GM19238 (cell line): ENCODE measurements around the gene SMIM44.
"Not testable (repeated sequence)": the region's sequence is repeated elsewhere in the genome, so short reads cannot be mapped to it uniquely, and the experiment has no call there.

ENCODE experiments used
- DNase-seq: peaks from one replicate; pipeline ENCODE4 v3.0.0; 2011; ENCODE audit warnings: low spot score; ENCODE audit not compliant: insufficient read length

Gene SMIM44

GRCh38 chr19:3459089-3459881, 24.0 kb downstream of the SMIM44 start:
- no peak for DNase-seq

DNA sequence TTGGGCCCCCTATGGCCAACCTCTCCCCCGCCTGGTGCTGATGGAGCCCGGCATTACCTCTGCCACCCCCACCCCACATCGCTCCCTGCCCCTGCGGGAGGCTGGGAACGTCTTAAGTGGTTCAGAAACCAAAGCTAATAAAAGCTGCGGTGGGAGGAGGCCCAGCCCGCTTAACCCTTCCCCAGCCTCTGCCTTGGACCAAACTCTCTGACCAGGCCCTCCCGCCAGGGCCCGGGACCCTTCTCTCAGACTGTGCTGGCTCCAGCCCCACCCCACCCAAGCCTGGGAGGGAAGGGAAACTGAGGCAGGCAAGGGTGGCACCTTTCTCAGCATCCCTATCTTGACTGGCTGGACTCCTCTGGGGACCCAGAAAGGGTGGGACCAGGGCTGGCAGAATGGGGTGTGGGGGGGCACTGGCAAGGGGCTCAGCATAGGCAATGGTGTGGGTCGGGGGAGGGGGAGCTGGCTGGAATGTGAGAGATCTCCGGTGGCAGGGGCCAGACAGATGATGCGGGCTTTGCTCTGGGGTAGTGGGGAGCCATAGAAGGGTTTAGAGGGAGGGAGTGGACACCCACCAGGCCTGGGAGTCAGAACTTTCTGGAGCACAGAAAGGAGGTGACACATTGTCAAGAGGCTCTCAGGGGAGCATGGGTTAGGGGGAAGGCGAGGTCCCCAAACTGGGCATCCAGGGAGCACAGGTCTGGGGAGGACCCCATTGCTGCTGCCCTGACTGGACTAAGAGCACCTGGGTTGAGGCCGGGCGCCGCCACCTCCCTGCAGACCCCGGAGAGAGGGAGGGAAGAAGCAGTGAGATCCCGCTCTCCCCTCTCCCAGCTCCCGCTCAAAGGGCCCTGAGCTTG, 24.8 kb downstream of the SMIM44 start:
- no peak for DNase-seq

GRCh38 chr19:3457528-3458228, 25.6 kb downstream of the SMIM44 start:
- DNase-seq = no peak

- DNase-seq = no peak
These were observed 26.2 kb downstream of the SMIM44 start for GRCh38 chr19:3456925-3457527.

DNA sequence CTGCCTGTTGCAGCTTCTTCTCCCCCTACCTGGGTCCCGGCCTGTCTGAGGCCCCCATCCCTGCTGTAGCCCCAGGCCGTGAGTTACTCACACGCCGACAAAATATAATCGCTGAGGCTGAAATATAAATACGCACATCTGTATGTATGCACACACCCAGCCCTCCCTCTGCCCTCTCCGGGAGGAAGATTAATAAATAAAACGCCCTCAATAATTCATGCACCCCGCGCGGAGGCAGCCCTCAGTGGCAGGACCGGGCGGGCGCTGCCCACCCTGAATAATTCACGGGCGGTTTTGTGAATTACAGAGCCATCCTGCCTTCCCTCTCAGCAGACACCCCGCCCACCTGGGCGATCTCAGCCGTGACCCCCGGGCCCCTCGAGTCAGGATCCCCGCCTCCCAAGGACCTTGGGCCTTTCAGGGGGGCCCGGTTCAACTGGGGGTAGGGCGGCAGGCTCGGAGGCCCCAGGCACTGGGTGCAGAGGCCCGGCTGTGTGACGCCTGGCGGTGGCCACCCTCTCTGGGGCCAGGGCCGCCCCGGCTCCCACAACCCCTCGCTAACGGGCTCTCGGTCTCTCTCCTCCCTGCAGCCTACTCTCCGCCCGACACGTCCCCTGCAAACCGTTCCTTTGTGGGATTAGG, 27.2 kb downstream of the SMIM44 start:
- DNase-seq = no peak

DNA sequence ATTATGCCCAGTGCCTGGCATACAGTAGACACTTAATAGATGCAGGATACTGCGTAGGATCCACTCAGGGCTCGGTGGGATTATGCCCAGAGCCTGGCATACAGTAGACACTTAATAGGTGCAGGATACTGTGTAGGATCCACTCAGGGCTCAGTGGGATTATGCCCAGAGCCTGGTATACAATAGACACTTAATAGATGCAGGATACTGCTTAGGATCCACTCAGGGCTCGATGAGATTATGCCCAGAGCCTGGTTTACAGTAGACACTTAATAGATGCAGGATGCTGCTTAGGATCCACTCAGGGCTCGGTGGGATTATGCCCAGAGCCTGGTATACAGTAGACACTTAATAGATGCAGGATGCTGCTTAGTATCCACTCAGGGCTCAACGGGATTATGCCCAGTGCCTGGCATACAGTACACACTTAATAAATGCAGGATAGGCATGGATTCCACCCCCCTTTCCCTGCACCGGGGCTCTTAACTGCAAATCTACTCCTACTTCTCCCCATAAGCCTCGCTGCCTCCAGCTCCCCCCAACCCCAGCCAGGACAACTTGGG, 27.8 kb downstream of the SMIM44 start:
- DNase-seq = no peak

DNA sequence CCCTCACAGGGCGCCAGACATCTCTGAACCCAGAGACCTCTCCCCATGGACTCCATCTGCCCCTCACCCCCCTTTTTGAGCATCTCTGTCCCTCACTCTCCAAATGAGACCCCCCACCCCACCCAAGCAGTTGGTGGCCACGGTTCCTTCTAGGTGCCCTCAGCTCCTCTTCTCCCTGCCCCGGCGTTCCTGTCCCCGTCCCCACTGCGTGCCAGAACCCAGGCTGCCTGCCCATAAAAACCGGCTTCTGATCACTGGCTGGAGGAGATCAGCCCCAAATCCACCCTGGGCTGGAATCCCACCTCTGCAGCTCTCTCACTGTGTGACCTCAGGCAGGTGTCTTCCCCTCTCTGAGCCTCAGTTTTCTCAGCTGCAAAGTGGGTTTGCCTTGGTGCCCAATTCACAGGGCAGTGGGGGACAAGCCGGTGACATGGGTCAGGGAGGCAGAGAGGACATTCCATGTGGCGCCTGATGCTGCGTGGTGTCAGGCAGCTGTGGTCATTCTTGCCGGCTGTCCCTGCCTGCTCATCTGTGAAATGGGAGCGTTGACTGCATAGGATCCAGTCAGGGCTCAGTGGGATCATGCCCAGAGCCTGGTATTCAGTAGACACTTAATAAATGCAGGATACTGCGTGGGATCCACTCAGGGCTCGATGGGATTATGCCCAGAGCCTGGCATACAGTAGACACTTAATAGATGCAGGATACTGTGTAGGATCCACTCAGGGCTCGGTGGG, 28.4 kb downstream of the SMIM44 start:
- DNase-seq = no peak

- DNase-seq = no peak
These were observed 29.4 kb downstream of the SMIM44 start for GRCh38 chr19:3453840-3454239.

GRCh38 chr19:3452942-3453214, 30.4 kb downstream of the SMIM44 start:
- not testable (repeated sequence) for DNase-seq

GRCh38 chr19:3452171-3452941, 30.9 kb downstream of the SMIM44 start:
- no peak for DNase-seq

DNA sequence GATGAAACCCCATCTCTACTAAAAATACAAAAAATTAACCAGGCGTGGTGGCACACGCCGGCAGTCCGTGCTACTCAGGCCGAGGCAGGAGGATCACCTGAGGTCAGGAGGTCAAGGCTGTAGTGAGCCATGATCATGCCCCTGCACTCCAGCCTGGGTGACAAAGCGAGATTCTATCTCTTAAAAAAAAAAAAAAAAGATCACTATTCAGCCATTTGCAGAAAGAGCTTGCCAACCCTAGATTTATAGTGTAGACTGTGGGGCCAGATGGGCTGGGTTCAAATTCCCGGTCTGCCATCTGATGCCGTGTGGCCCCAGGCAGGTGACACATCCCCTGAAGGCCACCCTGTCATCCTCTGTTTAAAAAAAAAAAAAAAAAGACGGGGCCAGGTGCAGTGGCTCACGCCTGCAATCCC, 31.8 kb downstream of the SMIM44 start:
- no peak for DNase-seq

GRCh38 chr19:3450796-3451411, 32.3 kb downstream of the SMIM44 start:
- DNase-seq = no peak

- DNase-seq = no peak
These were observed 34.5 kb downstream of the SMIM44 start for GRCh38 chr19:3448616-3449334.

DNA sequence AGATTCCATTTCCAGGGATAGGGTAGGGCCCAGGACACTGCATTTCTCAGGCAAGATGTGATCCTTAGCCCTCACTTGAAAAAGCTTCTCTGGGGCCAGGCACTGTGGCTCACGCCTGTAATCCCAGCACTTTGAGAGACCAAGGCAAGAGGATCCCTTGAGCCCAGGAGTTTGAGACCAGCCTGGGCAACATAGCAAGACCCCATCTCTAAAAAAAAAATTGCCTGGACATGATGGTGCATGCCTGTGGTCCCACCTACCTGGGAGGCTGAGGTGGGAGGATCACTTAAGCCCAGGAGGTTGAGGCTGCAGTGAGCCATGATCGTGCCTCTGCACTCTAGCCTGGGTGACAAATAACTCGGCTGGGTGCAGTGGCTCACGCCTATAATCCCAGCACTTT, 36.6 kb downstream of the SMIM44 start:
- not testable (repeated sequence) for DNase-seq

DNA sequence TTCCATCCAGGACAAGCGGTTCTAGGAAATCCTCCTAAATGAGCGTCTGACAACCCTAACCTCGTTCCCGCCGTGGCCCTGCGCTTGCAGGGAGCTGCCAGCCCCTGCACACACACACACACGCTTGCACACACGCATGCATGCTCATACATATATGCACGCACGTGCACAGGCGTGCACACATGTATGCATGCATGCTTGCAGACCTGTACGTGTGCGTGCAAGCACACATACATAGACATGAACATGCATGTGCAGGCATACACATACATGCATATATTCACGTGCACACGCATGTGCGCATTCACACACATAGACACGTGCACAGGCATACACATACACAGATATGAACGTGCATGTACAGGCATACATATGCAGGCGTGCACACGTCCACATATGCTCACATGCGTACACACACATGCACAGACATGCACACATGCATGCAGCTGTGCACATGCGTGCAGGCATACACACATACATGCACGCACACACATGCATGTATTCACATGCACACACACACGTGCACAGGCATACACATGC, 38.5 kb downstream of the SMIM44 start:
- no peak for DNase-seq

DNA sequence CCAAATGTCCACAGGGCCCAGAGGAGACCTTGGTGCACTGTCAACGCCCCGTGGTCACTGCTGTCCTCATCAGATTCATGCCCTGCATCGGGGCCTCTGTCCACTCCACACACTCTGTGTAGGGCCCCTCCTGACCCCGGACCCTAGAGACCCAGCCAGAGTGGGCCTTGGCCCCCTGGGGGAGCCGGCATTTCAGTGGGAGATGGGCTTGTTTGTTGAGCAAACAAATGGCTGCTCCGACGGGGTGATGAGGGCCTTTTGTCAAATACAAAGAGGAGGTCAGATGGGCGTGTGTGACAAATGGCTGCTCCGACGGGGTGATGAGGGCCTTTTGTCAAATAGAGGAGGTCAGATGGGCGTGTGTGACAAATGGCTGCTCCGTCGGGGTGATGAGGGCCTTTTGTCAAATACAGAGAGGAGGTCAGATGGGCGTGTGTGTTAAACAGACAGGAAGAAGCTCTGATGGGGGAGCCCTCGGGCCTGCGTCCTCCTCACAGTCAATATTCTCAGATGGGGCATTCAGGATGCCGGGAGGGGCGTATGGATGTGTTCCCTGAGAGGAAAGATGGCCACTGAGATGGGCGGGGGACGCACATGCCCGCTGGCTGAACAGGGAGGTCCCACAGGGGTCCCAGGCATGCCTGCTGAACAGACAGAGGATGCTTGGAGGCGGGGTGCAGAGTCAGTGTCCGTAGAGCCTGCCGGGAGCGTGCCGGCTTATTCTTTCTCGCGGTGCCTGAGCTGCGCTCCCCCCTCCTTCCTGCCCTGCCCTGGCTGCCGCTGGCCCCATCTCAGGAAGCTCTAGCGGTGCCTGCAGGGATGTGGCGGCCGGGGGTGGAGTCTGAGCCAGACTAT, 39.2 kb downstream of the SMIM44 start:
- DNase-seq = no peak

DNA sequence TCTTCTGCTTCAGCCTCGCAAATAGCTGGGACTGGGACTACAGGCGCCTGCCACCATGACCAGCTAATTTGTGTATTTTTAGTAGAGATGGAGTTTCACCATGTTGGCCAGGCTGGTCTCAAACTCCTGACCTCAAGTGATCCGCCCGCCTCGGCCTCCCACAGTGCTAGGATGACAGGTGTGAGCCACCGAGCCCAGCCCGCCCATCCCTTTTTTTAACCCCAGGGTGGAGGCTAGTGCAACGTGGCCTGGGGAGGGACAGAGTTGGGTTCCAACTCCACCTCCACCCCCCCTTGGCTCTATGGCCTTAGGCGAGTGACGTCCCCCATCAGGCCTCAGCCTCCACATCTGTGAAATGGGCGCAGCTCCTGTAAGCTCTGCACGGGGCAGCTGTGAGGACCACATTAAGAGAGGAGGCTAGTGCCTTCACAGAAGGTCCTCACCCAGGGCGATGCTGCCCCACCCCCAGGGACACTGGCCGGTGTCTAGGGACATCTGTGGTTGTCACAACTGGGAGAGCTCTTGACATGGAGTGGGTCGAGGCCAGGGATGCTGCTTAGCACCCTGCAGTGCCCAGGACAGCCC, 40.7 kb downstream of the SMIM44 start:
- DNase-seq = no peak
